ENCODE data around the gene REC8. TPM values are rescaled to one million over a fixed set of nuclear protein-coding genes. Genes with fewer than 3 reads are reported as not detected.

The REC8 gene
- total and polyA plus RNA-seq, 2 of the 13 experiments (the other 11 are each of a cell fraction or from before 2014, with no cell fraction given): 3.4 to 14.7 TPM

DNA sequence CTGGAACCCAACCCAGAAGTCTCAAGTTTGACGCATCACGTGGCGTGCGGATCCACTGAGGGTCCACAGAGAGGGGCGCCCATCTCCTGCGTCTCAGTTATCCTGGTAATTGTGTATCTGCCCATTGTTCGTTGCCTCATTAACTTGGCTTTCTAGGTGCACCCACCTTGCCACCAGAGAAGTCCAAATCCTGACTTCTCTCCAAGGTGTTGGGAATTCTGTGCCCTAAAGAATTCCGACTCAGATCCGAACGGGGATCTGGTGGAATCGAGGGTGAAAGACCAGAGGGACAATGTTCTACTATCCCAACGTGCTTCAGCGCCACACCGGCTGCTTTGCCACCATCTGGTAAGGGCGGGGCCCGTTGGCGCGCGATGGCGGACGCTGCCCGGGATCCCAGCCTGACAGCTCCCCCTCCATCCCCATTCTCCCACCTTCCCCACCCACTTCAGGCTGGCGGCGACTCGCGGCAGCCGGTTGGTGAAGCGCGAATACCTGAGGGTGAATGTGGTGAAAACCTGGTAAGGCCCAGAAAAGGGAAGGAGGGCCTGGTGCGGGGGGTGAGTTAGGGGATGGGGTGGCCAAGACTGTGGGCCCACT is 481 bp downstream of the REC8 start:
- ChIA-PET POLR2A (interaction anchor here (1.0 to 3.3 kb wide), 4 partner anchors 9 to 26 kb away, joined by 3 to 13 read pairs (median 8); partner anchors contain the start of genes IRF9, PSME2 and RNF31), CTCF (ENCODE audit: low intra/inter-chr PET ratio, low total read pairs) (no interaction called here)
- Histone ChIP-seq H3K4me3 (replicated peaks in 1 of 3; ENCODE audit: insufficient read depth in 1 of 3, low read depth in 2 of 3, low read length in 3 of 3) (no peak overlapping the region), H3K9me3 (ENCODE audit: low read length) (no peaks in the 10 kb centered on the region), H3K9ac (ENCODE audit: insufficient read depth, low read depth, low read length) (no peak overlapping the region), H3K79me2 (ENCODE audit: insufficient read depth, low read length) (no peaks in the 10 kb centered on the region), H3K4me2 (ENCODE audit: low read depth, low read length) (no peak overlapping the region), H3K27me3 (ENCODE audit: control insufficient read depth in 1 of 2, insufficient read depth in 2 of 2, low read length in 2 of 2) (no peaks in the 10 kb centered on the region), H3K36me3 (replicated peaks in 1 of 2; ENCODE audit: control insufficient read depth in 1 of 2, insufficient read depth in 2 of 2, low read length in 2 of 2) (peaks cover 0 to 9% of the 10 kb centered on the region in 2 experiments; a peak in 2 of 5 replicates), H3K27ac (ENCODE audit: extremely low read length, insufficient read depth, low read length) (no peak overlapping the region), H2AFZ (ENCODE audit: low read length) (no peak overlapping the region), H4K20me1 (ENCODE audit: insufficient read depth, low read length) (no peaks in the 10 kb centered on the region), H3K4me1 (ENCODE audit: insufficient read depth, low read length) (no peaks in the 10 kb centered on the region)
- ATAC-seq (no peak), FAIRE-seq (no peak), DNase-seq (ENCODE audit: low spot score) (no peak)
- intact Hi-C loops (cut with micrococcal nuclease; ENCODE audit: unreplicated experiment): no loop called here
- BruUV-seq (replicated peaks): no TSS peak
- no peak for TF ChIP-seq ZNF83 (CRISPR knock-in tag; IDR thresholded peaks at IDR 0.05; ENCODE audit: borderline replicate concordance)
- no peak for TF ChIP-seq RNF2 (conservative IDR thresholded peaks at IDR 0.05; ENCODE audit: low read depth)
- TF ChIP-seq, protein P1, sequence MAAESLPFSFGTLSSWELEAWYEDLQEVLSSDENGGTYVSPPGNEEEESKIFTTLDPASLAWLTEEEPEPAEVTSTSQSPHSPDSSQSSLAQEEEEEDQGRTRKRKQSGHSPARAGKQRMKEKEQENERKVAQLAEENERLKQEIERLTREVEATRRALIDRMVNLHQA (CRISPR knock-in tag; IDR thresholded peaks at IDR 0.05): no peak
- no peak for TF ChIP-seq ZNF274 (CRISPR knock-in tag; IDR thresholded peaks at IDR 0.05)
- peak; percentile 38 for TF ChIP-seq AGO2 (optimal IDR thresholded peaks at IDR 0.05; ENCODE audit: low read depth, low read length)
- TF ChIP-seq ZNF891 (CRISPR knock-in tag; IDR thresholded peaks at IDR 0.05): no peak
- TF ChIP-seq ZNF451 (CRISPR knock-in tag; IDR thresholded peaks at IDR 0.05): no peak
- TF ChIP-seq RCOR2 (CRISPR knock-in tag; IDR thresholded peaks at IDR 0.05): no peak
- TF ChIP-seq, protein P2, sequence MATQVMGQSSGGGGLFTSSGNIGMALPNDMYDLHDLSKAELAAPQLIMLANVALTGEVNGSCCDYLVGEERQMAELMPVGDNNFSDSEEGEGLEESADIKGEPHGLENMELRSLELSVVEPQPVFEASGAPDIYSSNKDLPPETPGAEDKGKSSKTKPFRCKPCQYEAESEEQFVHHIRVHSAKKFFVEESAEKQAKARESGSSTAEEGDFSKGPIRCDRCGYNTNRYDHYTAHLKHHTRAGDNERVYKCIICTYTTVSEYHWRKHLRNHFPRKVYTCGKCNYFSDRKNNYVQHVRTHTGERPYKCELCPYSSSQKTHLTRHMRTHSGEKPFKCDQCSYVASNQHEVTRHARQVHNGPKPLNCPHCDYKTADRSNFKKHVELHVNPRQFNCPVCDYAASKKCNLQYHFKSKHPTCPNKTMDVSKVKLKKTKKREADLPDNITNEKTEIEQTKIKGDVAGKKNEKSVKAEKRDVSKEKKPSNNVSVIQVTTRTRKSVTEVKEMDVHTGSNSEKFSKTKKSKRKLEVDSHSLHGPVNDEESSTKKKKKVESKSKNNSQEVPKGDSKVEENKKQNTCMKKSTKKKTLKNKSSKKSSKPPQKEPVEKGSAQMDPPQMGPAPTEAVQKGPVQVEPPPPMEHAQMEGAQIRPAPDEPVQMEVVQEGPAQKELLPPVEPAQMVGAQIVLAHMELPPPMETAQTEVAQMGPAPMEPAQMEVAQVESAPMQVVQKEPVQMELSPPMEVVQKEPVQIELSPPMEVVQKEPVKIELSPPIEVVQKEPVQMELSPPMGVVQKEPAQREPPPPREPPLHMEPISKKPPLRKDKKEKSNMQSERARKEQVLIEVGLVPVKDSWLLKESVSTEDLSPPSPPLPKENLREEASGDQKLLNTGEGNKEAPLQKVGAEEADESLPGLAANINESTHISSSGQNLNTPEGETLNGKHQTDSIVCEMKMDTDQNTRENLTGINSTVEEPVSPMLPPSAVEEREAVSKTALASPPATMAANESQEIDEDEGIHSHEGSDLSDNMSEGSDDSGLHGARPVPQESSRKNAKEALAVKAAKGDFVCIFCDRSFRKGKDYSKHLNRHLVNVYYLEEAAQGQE (IDR thresholded peaks at IDR 0.05; ENCODE audit: borderline replicate concordance in 1 of 2, low read depth in 1 of 2, low read length in 2 of 2): no peak
- no peak for TF ChIP-seq ZNF510 (CRISPR knock-in tag; IDR thresholded peaks at IDR 0.05; ENCODE audit: low read depth)
- 0 out of 2 replicates have a peak, but pooled peaks have one; percentile 17 for TF ChIP-seq DNMT1 (CRISPR knock-in tag; IDR thresholded peaks at IDR 0.05)
- no peak for TF ChIP-seq RORA (CRISPR knock-in tag; IDR thresholded peaks at IDR 0.05)
- TF ChIP-seq ZNF768 (CRISPR knock-in tag; IDR thresholded peaks at IDR 0.05): 0 out of 2 replicates have a peak, but pooled peaks have one; percentile 22
- peak; percentile 62 for TF ChIP-seq HNRNPK (IDR thresholded peaks at IDR 0.05; ENCODE audit: low read depth, low read length, poor library complexity, severe bottlenecking)
- TF ChIP-seq, protein P3, sequence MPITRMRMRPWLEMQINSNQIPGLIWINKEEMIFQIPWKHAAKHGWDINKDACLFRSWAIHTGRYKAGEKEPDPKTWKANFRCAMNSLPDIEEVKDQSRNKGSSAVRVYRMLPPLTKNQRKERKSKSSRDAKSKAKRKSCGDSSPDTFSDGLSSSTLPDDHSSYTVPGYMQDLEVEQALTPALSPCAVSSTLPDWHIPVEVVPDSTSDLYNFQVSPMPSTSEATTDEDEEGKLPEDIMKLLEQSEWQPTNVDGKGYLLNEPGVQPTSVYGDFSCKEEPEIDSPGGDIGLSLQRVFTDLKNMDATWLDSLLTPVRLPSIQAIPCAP (CRISPR knock-in tag; IDR thresholded peaks at IDR 0.05; ENCODE audit: low read depth): no peak
- in situ Hi-C loops (cut with HindIII; ENCODE audit: extremely low pct_ligation_motif_present, low pct_unique_long_range_greater_than_20kb): no loop called here
- 94% methylated on average over 30 of the region's 30 CpGs for WGBS (ENCODE audit: low lambda C conversion rate)

Measured in HepG2 (cell line).